Caki2 (cell line): ENCODE data around the gene ACTN2. TPM values are rescaled to one million over a fixed set of nuclear protein-coding genes. Genes with fewer than 3 reads are reported as not detected.

ENCODE experiments used
- DNase-seq: peaks from one replicate; pipeline ENCODE4 v3.0.0-alpha.2; 2015; ENCODE audit warnings: low read depth
- in situ Hi-C: cut with HindIII; loops from 2 replicates; pipeline ENCODE4 v1.10.0; 2016; ENCODE audit warnings: low sequenced_read_pairs, low pct_unique_long_range_greater_than_20kb, mixed read lengths
- total RNA-seq: library from RNA; depleted of rRNA; stranded (reverse); fragments of >200 nt; shearing (Covaris generic); gene quantifications from 2 replicates; pipeline ENCODE4 v1.2.3, GENCODE V29; 2014; ENCODE audit warnings: low replicate concordance

ACTN2 gene
- total RNA-seq, 1 experiment from 2014 or later = 0.71 TPM

DNA sequence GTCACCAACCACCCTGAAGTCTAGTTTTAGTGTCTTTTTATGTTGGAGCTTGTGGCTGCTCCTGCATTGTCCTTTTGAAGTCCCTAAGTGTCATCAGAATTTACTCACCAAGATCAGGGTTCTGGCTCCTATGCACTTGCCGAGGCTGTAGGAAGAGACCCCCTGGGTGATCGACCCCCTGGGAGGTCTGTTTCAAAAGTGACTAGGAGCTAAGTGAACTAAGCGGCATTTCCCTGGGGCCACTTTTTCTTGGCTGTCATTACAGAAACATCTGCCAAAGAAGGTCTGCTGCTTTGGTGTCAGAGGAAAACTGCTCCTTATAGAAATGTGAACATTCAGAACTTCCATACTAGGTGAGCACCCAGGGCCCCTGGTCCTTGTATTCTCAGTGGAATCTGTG, 39.4 kb downstream of the ACTN2 start:
- in situ Hi-C loops = no loop called here
- DNase-seq = no peak

DNA sequence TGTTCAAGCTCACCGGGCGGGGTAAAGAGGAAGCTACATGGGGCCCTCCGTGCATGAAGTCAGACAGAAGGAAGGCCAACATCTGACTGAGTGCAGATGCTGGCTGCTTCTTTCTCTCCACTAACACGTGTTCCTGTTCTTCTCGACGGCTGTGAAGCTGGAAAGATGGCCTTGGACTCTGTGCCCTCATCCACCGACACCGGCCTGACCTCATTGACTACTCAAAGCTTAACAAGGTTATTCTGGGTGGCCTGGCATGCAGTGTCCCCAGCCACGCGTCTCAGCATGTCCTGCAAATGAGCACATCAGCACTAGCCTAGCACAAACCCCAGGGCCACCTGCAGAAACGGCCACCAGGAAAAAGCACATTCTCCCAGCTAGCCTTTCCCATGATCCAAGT, 41.2 kb downstream of the ACTN2 start:
- in situ Hi-C loops = no loop called here

DNA sequence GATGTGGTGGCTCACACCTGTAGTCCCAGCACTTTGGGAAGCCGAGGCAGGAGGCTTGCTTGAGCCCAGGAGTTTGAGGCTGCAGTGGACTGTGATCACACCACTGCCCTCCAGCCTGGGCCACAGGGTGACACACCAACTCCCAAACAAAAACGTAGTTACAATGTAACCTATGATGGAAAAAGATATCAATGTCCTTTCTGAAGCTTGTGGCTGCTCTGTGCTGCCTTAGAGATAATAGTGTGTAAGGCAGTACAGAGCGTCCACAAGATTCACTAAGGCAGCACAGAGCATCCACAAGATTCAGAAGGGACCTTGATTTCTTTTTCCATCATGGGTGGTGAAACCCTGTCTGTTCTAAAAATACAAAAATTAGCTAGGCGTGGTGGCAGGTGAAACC, 42.5 kb downstream of the ACTN2 start:
- in situ Hi-C loops = no loop called here
- no peak for DNase-seq

More for the DNA sequence above, 41.2 kb downstream of the ACTN2 start:
- no peak for DNase-seq

DNA sequence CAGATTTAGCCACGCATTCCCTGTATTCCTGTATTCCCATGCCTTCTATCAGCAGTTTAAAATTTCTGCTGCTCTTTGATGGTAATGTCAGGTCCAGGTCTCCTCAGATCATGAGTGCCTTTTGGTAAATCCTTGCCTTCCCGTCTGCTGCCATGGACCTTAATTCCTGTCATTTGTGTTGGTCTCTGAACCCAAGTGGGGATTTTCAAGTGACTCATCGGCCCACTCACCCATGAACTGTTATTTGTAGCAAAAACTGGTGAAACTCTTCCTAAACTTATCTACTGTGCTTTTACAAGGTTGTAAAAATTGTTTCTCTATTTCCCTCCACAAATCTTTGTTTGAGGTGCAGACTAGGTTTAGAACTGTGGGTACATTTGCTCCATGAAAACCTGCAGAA, 47.4 kb downstream of the ACTN2 start:
- in situ Hi-C loops = no loop called here
- DNase-seq = peak; percentile 48

DNA sequence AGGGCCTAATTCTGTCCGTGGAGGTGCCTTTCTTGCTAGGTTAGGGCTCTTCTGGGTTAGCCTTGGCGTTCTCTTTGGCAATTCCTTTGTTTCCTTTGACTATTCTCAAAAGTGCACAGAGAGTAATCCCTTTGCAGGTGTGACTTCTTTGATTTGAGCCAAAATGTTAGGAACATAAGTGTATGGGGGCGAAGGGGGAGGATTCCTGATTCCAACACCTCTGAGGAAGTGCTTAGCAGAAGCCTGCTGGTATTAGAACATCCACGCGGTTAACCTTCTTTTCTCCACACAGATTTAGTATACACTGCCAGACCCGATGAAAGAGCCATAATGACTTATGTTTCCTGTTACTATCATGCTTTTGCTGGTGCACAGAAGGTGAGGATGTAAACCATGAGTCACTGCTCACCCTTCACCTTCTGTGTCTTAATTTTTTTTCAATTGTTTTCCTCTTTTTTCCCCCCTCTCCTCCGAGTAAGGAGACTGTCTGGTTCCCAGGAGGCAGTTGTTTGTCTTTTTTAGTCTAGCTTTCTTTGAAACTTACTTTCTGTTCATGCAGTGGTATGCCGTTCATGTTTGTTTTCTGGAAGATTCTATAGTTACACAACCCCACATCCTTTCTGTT, 48.0 kb downstream of the ACTN2 start:
- in situ Hi-C loops = no loop called here
- DNase-seq = peak; percentile 56

DNA sequence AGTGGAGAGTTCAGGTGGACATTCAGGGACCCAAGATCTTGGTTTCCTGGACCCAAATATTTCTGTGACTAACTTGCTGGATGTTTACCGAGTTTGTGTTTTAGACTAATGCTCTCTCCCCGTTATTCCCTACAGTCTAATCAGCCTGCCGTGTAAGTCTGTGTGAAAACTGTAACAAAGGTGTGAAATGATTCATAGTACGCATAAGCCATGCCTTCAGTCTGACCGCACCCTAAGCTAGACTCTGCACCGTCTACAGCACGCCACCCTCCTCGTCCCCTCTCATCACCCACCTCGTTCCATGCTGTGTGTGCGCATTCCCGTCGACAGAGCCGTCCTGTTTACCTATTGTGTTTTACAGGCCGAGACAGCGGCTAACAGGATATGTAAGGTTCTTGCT, 50.5 kb downstream of the ACTN2 start:
- DNase-seq = no peak
- in situ Hi-C loops = no loop called here

DNA sequence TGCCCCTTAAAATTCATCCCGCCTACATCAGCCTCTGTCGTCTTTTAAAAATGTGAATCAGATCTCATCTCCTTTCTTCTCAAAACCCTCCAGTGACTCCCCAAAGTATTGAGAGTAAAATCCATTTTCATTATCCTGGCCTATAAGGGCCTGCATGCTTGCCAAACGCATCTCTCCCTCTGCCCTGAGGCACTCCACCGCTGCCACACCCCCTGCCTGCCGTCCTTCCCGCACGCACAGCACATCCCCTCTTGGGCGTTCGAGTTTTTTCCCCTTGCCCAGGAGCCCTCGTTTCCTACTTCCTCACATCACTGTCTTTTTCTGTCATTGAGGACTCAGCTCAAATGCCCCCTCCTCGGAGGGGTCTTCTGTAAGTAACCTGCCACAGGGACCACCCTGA, 55.5 kb downstream of the ACTN2 start:
- in situ Hi-C loops = no loop called here
- DNase-seq = no peak

DNA sequence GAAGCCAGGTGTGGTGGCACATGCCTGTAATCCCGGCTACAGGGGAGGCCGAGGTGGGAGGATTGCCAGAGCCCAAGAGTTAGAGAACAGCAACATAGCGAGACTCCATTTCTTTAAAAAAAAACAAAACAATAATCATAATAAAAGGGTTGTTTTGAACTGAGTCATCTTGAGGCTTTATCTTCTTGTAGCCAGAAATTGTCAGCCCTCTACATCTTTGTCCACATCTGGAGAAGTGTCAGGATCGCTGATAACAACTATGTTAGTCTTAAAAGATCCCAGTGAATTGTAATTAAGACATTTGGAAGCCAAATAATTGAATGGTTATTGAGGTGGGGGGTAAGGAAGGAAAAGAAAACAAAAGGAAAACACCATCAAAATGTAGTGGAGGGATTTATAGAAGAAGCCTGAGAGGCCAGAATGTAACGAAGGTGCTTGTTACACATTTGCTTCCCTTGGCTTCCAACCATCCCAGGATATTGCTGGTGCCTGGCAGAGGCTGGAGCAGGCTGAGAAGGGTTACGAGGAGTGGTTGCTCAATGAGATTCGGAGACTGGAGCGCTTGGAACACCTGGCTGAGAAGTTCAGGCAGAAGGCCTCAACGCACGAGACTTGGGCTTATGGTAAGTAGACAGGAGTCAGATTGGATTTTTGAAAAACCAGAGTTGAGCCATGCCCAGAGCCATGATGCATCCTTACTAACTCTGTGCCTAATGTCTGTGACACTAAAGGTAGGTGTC, 56.3 kb downstream of the ACTN2 start:
- no peak for DNase-seq
- in situ Hi-C loops = no loop called here

DNA sequence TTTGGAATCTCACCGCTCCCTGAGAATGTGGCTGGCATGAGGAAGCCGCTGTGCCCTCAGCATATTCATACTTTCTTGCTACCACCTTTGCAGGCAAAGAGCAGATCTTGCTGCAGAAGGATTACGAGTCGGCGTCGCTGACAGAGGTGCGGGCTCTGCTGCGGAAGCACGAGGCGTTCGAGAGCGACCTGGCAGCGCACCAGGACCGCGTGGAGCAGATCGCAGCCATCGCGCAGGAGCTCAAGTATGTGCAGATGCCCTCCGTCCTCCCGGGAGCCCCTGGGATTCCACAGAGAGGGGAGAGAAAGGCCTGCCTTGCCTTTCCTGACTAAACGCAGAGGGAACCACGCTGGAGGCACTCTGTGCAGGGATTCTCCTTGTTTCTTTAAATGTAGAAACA, 58.2 kb downstream of the ACTN2 start:
- no peak for DNase-seq
- in situ Hi-C loops = no loop called here

DNA sequence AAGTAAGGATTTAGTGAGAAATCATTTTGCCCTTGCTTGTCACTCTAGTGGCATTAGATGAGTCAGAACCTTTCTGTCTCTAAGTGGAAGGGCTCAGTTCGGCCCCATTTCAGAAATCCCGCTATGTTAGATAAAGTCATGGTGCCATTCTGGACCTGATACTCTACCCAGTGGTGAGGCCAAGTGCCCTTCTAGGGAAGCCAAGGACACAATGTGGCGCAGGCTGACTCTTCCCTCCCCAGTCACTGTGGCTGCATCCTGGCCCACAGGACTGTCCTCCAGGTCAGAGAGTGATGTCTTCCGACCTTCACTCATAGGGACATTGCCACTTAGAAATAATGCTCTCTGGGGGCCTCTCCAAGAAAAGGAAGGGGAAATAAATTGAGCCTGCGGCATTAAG, 60.5 kb downstream of the ACTN2 start:
- no peak for DNase-seq
- in situ Hi-C loops = no loop called here

DNA sequence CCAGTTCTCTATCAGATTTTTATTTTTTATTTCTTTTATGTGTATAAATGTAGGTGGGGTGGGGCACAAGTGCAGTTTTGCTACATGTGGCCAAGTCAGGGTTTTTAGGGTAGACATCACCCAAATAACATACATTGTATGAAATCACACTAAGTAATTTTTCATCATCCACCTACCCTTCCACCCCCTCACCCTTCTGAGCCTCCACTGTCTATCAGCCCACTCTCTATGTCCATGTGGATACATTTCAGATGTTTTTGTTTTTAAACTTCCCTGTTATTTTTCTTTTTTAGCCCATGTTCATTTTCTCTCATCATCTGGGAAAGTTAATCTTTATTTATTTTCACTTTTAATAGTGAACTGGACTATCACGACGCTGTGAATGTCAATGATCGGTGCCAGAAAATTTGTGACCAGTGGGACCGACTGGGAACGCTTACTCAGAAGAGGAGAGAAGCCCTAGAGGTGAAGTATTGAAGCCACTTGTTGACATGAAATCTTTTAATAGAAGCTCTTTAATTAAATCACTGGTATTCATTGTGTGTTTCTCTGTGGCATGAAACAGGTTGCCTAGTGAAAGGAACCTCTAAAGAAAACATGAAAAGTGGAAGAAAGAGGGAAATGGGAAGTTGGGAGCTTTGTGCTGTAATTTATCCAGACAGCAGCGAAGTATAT, 61.1 kb downstream of the ACTN2 start:
- in situ Hi-C loops = no loop called here
- DNase-seq = no peak

DNA sequence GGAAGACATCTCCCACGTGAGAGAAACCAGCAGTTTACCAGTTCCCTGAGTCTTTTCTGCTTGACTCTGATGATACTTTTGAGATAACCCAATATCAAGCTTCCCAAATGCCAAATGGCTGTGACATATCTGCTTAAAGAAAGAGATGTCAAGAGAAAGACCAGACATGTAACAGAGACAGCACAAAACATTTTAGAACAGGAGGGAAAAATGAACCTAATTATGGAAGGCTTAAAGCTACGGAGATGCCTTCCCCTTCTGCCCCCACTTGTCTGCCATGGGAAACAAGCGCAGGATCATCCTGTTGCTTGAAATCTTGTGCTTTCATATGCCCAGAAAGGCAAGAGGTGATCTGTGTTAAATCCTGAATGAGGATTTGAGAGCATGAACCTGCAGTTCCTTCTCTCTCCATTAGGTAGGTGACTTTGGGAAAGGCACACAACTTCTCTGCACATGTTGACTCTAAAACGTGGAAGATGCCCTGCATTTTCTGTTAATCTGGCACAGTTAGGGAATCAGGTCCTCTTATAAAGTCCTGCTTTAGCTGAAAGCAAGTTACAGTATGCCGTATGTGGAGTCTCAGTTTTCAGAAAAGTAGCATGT, 62.1 kb downstream of the ACTN2 start:
- in situ Hi-C loops = no loop called here
- DNase-seq = no peak

DNA sequence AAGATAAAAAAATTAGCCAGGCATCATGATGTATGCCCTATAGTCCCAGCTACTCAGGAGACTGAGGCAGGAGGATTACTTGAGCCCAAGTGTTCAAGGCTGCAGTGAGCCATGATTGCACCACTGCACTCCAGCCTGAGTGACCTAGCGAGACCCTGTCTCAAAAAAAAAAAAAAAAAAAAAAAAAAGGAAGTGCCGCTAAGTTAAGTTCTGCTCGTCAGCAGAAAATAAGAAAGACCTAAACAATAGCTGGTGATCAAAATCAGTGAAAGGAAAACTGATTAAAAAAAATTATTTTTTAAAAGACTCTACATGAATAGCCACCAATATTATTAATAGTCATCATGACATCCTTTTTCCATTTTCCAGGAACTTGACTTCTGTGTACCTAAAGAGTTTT, 64.6 kb downstream of the ACTN2 start:
- DNase-seq = no peak
- in situ Hi-C loops = no loop called here

DNA sequence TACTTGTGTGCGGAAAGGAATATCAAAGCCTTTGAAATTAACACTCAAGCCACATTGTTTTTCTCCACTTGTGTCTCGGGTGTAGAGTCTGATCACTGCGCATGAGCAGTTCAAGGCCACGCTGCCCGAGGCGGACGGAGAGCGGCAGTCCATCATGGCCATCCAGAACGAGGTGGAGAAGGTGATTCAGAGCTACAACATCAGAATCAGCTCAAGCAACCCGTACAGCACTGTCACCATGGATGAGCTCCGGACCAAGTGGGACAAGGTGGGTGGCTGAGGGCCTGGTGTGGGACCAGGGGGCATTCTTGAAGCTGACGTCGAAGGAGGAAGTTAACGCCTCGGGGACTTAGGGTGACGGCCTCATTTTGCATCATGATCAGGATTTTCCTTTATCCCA, 65.1 kb downstream of the ACTN2 start:
- in situ Hi-C loops = no loop called here
- DNase-seq = no peak

DNA sequence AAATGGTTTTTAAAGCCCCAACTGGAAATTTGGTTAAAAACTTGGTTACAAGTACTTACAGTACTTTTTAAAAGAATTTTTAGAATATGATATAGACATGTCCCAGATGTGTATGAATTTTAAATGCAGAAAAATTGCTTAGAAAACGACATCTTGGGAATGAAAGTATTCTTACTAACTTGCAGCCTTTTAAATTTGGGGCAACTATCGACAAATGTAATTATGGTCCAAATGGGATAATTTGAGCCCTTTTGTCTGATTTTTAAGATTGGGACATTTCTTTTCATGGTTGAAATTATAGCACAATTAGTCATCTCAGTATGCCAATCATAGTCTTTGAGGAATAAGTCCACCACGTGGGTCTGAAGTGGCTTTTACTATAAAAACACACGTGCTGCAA, 65.6 kb downstream of the ACTN2 start:
- no peak for DNase-seq
- in situ Hi-C loops = no loop called here

DNA sequence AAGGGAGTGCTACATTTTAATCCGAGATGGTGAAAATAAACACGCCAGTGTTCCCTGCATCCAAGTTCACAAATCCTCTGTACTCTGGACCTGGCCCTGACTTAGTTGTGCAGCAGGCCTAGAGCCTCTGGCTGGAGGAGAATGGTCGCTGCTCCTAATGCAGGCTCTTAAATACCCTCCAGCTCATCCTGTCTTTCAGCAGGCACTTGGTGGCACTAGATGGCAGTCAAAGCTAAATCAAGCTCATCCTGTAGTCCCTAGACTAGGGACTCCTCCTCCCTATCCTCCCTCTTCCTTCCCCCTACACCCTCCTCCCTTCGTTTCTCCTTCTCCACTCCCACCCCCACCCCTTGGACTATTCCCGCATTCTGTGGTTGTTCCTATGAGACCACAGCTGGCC, 67.2 kb downstream of the ACTN2 start:
- DNase-seq = peak; percentile 47
- in situ Hi-C loops = no loop called here

DNA sequence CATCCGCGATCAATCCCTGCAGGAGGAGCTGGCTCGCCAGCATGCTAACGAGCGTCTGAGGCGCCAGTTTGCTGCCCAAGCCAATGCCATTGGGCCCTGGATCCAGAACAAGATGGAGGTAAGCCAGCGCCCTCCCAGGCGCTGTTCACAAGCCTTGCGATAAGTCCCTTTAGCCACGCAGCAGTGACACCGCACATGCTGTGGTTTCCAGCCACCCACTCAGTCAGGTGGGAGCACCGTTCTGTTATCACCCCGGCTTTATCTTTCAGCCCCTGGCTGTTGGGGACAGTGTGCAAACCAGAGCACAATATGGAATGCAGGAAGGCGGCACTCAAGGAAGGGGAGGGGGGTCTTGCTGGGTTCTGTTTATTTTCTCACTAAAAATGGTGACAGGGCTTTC, 67.7 kb downstream of the ACTN2 start:
- DNase-seq = no peak
- in situ Hi-C loops = no loop called here

DNA sequence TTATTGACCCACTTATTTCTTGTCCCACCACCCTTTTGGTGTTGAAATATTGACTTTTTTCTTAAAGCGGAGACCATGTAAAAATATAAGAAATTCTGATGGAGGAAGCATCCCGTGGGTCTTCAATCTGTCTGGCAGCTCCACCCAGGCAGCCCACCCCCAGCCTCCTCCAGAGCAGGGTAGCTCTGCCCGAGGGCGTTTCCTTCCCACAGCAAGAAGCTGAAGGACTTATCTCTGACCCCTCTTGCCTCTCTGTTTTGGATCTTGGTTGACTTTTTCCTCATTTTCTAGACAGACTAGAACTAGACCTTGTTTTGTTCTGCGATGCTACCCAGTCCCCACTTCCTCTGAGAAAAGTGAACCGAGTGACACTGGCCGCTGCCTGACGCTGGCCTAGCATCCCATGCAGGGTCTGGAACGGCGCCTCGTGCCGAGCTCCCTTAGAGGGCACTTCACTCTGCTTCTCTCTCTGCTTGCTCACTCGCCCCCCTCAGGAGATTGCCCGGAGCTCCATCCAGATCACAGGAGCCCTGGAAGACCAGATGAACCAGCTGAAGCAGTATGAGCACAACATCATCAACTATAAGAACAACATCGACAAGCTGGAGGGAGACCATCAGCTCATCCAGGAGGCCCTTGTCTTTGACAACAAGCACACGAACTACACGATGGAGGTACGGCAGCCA, 68.4 kb downstream of the ACTN2 start:
- no peak for DNase-seq
- in situ Hi-C loops = no loop called here

DNA sequence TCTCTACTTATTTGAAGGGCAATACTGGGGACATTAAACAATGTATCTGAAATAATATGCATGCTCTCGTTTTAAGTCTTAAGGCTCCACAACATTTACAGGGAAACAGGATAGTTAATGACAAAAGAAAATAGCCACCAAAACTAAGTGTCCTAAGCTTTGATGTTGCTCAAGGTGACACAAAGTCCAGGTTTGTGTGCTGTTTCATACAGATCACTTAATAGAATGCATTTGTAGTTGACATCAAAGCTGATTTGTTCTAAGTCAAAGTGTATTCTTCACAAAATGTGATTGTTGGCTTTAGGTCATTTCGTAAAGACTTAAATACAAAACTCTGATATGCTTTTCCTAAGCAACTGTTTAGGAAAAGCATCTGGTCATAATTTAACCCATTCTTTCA, 71.3 kb downstream of the ACTN2 start:
- in situ Hi-C loops = no loop called here
- DNase-seq = no peak
